ENCODE measurements around the gene ZBTB49. TPM values are rescaled to one million over a fixed set of nuclear protein-coding genes. Genes with fewer than 3 reads are reported as not detected.
A peak's percentile ranks its signal among the peaks of the same experiment; 100 is the strongest.

Gene ZBTB49
- total and polyA plus RNA-seq, 2 donors (not counting 1 experiment from before 2014, with no cell fraction given) = 7.0 to 16.9 TPM

DNA sequence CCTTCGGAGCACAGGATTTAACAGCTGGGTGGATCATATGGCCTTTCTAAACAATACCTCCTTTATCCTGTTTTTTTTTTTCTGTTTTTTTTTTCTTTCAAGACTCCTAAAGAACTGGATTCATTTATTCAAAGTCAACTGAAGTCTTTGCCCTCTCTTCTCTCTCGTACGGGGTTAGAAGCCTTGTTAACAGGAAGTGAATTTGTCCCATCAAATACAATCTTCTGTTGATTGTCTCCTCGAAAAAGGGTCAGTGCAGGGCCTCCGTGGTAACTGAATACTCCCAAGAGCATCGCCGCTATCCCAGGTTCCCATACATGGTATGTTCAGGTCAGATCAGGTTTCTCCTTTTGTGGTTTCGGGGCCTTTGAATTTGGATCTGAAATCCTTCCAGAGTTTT is 40.2 kb upstream of the ZBTB49 start:
- ATAC-seq (ENCODE audit: low read depth) (no peak), DNase-seq (no peak)
- H3K9ac ChIP-seq (ENCODE audit: low read length) = no peak overlapping the region
- H3K27me3 Mint-ChIP-seq = peaks cover 10% of the 10 kb centered on the region
- WGBS (ENCODE audit: insufficient coverage) = 93% methylated on average over 4 of the region's 8 CpGs
- H2AFZ ChIP-seq (ENCODE audit: insufficient read depth, low read depth, low read length, poor library complexity, severe bottlenecking) = no peak overlapping the region
- H3K27ac ChIP-seq (ENCODE audit: low read length in 2 of 2) = no peak overlapping the region
- H3K79me2 ChIP-seq (ENCODE audit: control insufficient read depth, insufficient read depth, low read length) = peaks cover 17% of the 10 kb centered on the region
- peaks cover 21% of the 10 kb centered on the region for H3K4me1 Mint-ChIP-seq
- peaks cover 0 to 10% (median 3%) of the 10 kb centered on the region in 4 experiments for H3K27me3 ChIP-seq (replicated peaks in 1 of 4; ENCODE audit: control extremely low read depth in 1 of 4, control insufficient read depth in 3 of 4, insufficient read depth in 4 of 4, low read length in 3 of 4)
- H3K4me3 Mint-ChIP-seq = peak overlapping the region; percentile 16
- peaks cover 14 to 17% of the 10 kb centered on the region in 2 donors for H3K4me1 ChIP-seq (ENCODE audit: control insufficient read depth in 2 of 2, insufficient read depth in 2 of 2, low read length in 2 of 2)
- no peaks in the 10 kb centered on the region for H3K9me3 Mint-ChIP-seq (ENCODE audit: insufficient read depth)
- POLR2A ChIA-PET = no interaction called here
- no peaks in the 10 kb centered on the region for H4K20me1 ChIP-seq (ENCODE audit: control insufficient read depth, insufficient read depth, low read length, poor library complexity, severe bottlenecking)
- TF ChIP-seq EZH2 (IDR thresholded peaks at IDR 0.05; ENCODE audit: borderline replicate concordance, insufficient read depth, low read depth, low read length, poor library complexity, severe bottlenecking) (no peak), CTCF (IDR thresholded peaks at IDR 0.05) (no peak)
- peaks cover 0 to 12% of the 10 kb centered on the region in 2 experiments for H3K36me3 ChIP-seq (replicated peaks in 1 of 2; ENCODE audit: control extremely low read depth in 1 of 2, control insufficient read depth in 1 of 2, extremely low read depth in 1 of 2, insufficient read depth in 2 of 2, low read length in 1 of 2)
- CTCF ChIA-PET = interaction anchor here (2.2 kb wide), 1 partner anchor 88 kb away, joined by 8 read pairs; no protein-coding TSS in a partner anchor
- intact Hi-C loops (cut with micrococcal nuclease) = loop anchor here (2.0 kb wide), 1 partner anchor 293 kb away; the partner anchor contains the start of gene STX18
- H3K4me3 ChIP-seq (ENCODE audit: control extremely low read depth in 1 of 5, extremely low read depth in 1 of 5, insufficient read depth in 1 of 5, low read depth in 2 of 5, low read length in 4 of 5) = no peak overlapping the region
- H3K9me3 ChIP-seq (ENCODE audit: control extremely low read depth in 1 of 3, control insufficient read depth in 2 of 3, insufficient read depth in 1 of 3, low read length in 2 of 3) = no peaks in the 10 kb centered on the region
- H3K4me2 ChIP-seq (replicated peaks; ENCODE audit: low read depth, low read length, poor library complexity, severe bottlenecking) = no peak overlapping the region
- H3K27ac Mint-ChIP-seq = peak overlapping the region; percentile 61

DNA sequence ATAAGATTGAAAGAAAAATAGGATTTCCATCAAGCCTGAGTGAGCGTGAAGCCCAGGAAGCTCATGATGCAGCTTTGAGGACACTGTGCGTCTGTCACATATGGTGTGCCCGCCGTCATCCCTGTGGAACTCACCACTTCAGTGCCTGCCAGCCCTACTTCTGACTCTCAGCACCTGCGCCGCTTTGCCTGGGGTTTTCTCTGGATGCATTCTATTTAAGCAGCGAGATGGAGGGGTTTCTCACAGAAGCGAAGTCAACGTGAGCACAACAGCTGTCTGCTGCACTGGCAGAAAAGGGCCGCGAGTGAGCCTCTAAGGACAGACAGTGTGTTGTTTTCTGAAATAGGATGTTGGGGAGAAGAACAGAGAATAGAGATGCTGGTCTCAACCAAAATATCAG is 35.9 kb upstream of the ZBTB49 start:
- TF ChIP-seq CTCF (IDR thresholded peaks at IDR 0.05) (no peak), EZH2 (IDR thresholded peaks at IDR 0.05; ENCODE audit: borderline replicate concordance, insufficient read depth, low read depth, low read length, poor library complexity, severe bottlenecking) (no peak)
- ChIA-PET POLR2A (no interaction called here), CTCF (interaction anchor here (1.7 kb wide), 1 partner anchor 1559 kb away, joined by 4 read pairs; no protein-coding TSS in a partner anchor)
- Histone ChIP-seq H3K4me2 (replicated peaks; ENCODE audit: low read depth, low read length, poor library complexity, severe bottlenecking) (no peak overlapping the region), H3K4me1 (ENCODE audit: control insufficient read depth in 2 of 2, insufficient read depth in 2 of 2, low read length in 2 of 2) (no peaks in the 10 kb centered on the region), H2AFZ (ENCODE audit: insufficient read depth, low read depth, low read length, poor library complexity, severe bottlenecking) (no peak overlapping the region), H3K27me3 (replicated peaks in 1 of 4; ENCODE audit: control extremely low read depth in 1 of 4, control insufficient read depth in 3 of 4, insufficient read depth in 4 of 4, low read length in 3 of 4) (peaks cover 0 to 19% (median 3%) of the 10 kb centered on the region in 4 experiments), H3K27ac (ENCODE audit: low read length in 2 of 2) (no peak overlapping the region), H4K20me1 (ENCODE audit: control insufficient read depth, insufficient read depth, low read length, poor library complexity, severe bottlenecking) (no peaks in the 10 kb centered on the region), H3K36me3 (replicated peaks in 1 of 2; ENCODE audit: control extremely low read depth in 1 of 2, control insufficient read depth in 1 of 2, extremely low read depth in 1 of 2, insufficient read depth in 2 of 2, low read length in 1 of 2) (no peaks in the 10 kb centered on the region), H3K4me3 (ENCODE audit: control extremely low read depth in 1 of 5, extremely low read depth in 1 of 5, insufficient read depth in 1 of 5, low read depth in 2 of 5, low read length in 4 of 5) (no peak overlapping the region), H3K9me3 (ENCODE audit: control extremely low read depth in 1 of 3, control insufficient read depth in 2 of 3, insufficient read depth in 1 of 3, low read length in 2 of 3) (no peaks in the 10 kb centered on the region), H3K79me2 (ENCODE audit: control insufficient read depth, insufficient read depth, low read length) (no peaks in the 10 kb centered on the region), H3K9ac (ENCODE audit: low read length) (no peak overlapping the region)
- H3K4me1 Mint-ChIP-seq = no peaks in the 10 kb centered on the region
- H3K9me3 Mint-ChIP-seq (ENCODE audit: insufficient read depth) = no peaks in the 10 kb centered on the region
- DNase-seq (no peak), ATAC-seq (ENCODE audit: low read depth) (no peak)
- peaks cover 15% of the 10 kb centered on the region for H3K27me3 Mint-ChIP-seq
- no peak overlapping the region for H3K27ac Mint-ChIP-seq
- intact Hi-C loops (cut with micrococcal nuclease) = no loop called here
- H3K4me3 Mint-ChIP-seq = no peak overlapping the region
- 89% methylated on average over 11 of the region's 11 CpGs for WGBS (ENCODE audit: insufficient coverage)
